HEK293 (cell line): ENCODE measurements around the gene TMTC1.

Source experiments
- CTCF ChIP-seq: fragments of 450-650 bp; formaldehyde crosslinking; IDR thresholded peaks from 2 replicates; pipeline ENCODE4 v1.5.1; 2016; ENCODE audit warnings: missing biosample characterization, missing genetic modification characterization
- KLF10 ChIP-seq: fragments of 450-650 bp; IDR thresholded peaks from 2 replicates; pipeline ENCODE4 v1.5.1; 2018; ENCODE audit warnings: missing biosample characterization, mild to moderate bottlenecking, missing genetic modification characterization
- SP3 ChIP-seq: fragments of 450-650 bp; formaldehyde crosslinking; IDR thresholded peaks from 2 replicates; pipeline ENCODE4 v1.5.1; 2016; ENCODE audit warnings: missing biosample characterization, missing genetic modification characterization
- ZNF138 ChIP-seq: fragments of 450-650 bp; formaldehyde crosslinking; IDR thresholded peaks from 2 replicates; pipeline ENCODE4 v1.5.1; 2016; ENCODE audit warnings: missing biosample characterization, missing genetic modification characterization, borderline replicate concordance
- ZNF311 ChIP-seq: fragments of 450-650 bp; formaldehyde crosslinking; IDR thresholded peaks from 2 replicates; pipeline ENCODE4 v1.5.1; 2017; ENCODE audit warnings: missing biosample characterization, missing genetic modification characterization, borderline replicate concordance
- ZNF473 ChIP-seq: fragments of 450-650 bp; formaldehyde crosslinking; IDR thresholded peaks from 2 replicates; pipeline ENCODE4 v1.5.1; 2017; ENCODE audit warnings: missing biosample characterization, missing genetic modification characterization
- ZNF830 ChIP-seq: fragments of 450-650 bp; IDR thresholded peaks from 2 replicates; pipeline ENCODE4 v1.5.0; 2018; ENCODE audit warnings: missing biosample characterization, missing genetic modification characterization, low read depth, mild to moderate bottlenecking, moderate library complexity
- TF ChIP-seq, protein P1 (sequence below): fragments of 450-650 bp; formaldehyde crosslinking; IDR thresholded peaks from 2 replicates; pipeline ENCODE4 v1.5.1; 2016; ENCODE audit warnings: missing biosample characterization, missing genetic modification characterization
- TF ChIP-seq, protein P2 (sequence below): fragments of 450-650 bp; formaldehyde crosslinking; IDR thresholded peaks from 2 replicates; pipeline ENCODE4 v1.5.1; 2016; ENCODE audit warnings: missing biosample characterization, missing genetic modification characterization
- TF ChIP-seq, protein P3 (sequence below): fragments of 450-650 bp; formaldehyde crosslinking; IDR thresholded peaks from 2 replicates; pipeline ENCODE4 v1.5.1; 2016; ENCODE audit warnings: missing biosample characterization, missing genetic modification characterization

- TF ChIP-seq KLF10 = no peak
- no peak for TF ChIP-seq CTCF (tag by site-specific recombination)
- no peak for TF ChIP-seq ZNF830 (tag by site-specific recombination)
- no peak for TF ChIP-seq ZNF311 (tag by site-specific recombination)
- TF ChIP-seq, protein P1, sequence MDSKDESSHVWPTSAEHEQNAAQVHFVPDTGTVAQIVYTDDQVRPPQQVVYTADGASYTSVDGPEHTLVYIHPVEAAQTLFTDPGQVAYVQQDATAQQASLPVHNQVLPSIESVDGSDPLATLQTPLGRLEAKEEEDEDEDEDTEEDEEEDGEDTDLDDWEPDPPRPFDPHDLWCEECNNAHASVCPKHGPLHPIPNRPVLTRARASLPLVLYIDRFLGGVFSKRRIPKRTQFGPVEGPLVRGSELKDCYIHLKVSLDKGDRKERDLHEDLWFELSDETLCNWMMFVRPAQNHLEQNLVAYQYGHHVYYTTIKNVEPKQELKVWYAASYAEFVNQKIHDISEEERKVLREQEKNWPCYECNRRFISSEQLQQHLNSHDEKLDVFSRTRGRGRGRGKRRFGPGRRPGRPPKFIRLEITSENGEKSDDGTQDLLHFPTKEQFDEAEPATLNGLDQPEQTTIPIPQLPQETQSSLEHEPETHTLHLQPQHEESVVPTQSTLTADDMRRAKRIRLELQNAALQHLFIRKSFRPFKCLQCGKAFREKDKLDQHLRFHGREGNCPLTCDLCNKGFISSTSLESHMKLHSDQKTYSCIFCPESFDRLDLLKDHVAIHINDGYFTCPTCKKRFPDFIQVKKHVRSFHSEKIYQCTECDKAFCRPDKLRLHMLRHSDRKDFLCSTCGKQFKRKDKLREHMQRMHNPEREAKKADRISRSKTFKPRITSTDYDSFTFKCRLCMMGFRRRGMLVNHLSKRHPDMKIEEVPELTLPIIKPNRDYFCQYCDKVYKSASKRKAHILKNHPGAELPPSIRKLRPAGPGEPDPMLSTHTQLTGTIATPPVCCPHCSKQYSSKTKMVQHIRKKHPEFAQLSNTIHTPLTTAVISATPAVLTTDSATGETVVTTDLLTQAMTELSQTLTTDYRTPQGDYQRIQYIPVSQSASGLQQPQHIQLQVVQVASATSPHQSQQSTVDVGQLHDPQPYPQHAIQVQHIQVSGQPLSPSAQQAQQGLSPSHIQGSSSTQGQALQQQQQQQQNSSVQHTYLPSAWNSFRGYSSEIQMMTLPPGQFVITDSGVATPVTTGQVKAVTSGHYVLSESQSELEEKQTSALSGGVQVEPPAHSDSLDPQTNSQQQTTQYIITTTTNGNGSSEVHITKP = no peak
- no peak for TF ChIP-seq ZNF138 (tag by site-specific recombination)
- TF ChIP-seq ZNF473 (tag by site-specific recombination) = no peak
- TF ChIP-seq, protein P2, sequence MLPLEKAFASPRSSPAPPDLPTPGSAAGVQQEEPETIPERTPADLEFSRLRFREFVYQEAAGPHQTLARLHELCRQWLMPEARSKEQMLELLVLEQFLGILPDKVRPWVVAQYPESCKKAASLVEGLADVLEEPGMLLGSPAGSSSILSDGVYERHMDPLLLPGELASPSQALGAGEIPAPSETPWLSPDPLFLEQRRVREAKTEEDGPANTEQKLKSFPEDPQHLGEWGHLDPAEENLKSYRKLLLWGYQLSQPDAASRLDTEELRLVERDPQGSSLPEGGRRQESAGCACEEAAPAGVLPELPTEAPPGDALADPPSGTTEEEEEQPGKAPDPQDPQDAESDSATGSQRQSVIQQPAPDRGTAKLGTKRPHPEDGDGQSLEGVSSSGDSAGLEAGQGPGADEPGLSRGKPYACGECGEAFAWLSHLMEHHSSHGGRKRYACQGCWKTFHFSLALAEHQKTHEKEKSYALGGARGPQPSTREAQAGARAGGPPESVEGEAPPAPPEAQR (tag by site-specific recombination) = no peak
- no peak for TF ChIP-seq SP3 (tag by site-specific recombination)
- TF ChIP-seq, protein P3, sequence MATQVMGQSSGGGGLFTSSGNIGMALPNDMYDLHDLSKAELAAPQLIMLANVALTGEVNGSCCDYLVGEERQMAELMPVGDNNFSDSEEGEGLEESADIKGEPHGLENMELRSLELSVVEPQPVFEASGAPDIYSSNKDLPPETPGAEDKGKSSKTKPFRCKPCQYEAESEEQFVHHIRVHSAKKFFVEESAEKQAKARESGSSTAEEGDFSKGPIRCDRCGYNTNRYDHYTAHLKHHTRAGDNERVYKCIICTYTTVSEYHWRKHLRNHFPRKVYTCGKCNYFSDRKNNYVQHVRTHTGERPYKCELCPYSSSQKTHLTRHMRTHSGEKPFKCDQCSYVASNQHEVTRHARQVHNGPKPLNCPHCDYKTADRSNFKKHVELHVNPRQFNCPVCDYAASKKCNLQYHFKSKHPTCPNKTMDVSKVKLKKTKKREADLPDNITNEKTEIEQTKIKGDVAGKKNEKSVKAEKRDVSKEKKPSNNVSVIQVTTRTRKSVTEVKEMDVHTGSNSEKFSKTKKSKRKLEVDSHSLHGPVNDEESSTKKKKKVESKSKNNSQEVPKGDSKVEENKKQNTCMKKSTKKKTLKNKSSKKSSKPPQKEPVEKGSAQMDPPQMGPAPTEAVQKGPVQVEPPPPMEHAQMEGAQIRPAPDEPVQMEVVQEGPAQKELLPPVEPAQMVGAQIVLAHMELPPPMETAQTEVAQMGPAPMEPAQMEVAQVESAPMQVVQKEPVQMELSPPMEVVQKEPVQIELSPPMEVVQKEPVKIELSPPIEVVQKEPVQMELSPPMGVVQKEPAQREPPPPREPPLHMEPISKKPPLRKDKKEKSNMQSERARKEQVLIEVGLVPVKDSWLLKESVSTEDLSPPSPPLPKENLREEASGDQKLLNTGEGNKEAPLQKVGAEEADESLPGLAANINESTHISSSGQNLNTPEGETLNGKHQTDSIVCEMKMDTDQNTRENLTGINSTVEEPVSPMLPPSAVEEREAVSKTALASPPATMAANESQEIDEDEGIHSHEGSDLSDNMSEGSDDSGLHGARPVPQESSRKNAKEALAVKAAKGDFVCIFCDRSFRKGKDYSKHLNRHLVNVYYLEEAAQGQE (tag by site-specific recombination) = no peak
Observed at GRCh38 chr12:29711381-29711780, 72.4 kb downstream of the TMTC1 start.
